GM06990 (cell line): ENCODE data around the gene ZFX.
"Not testable (repeated sequence)": the region's sequence is repeated elsewhere in the genome, so short reads cannot be mapped to it uniquely, and the experiment has no call there.

Experiments used
- DNase-seq: peaks from one replicate; pipeline ENCODE4 v3.0.0-alpha.2; 2011; ENCODE audit not compliant: insufficient read length; ENCODE audit errors: extremely low read depth
- H3K27me3 ChIP-seq: replicated peaks from 2 replicates; pipeline ENCODE4 v1.6.0; 2011; ENCODE audit warnings: low read length; ENCODE audit not compliant: control insufficient read depth, insufficient read depth
- H3K36me3 ChIP-seq: 2 replicates; pipeline ENCODE4 v1.5.1; 2011; ENCODE audit warnings: low read length; ENCODE audit not compliant: control insufficient read depth, insufficient read depth
- H3K4me3 ChIP-seq: replicated peaks from 2 replicates; pipeline ENCODE4 v1.5.1; 2011; ENCODE audit warnings: low read depth, mild to moderate bottlenecking, control low read depth, low read length
- TF ChIP-seq, protein P1 (sequence below): IDR thresholded peaks from 2 replicates; pipeline ENCODE4 v1.5.1; 2011; ENCODE audit warnings: low read length, control low read depth, mild to moderate bottlenecking, inconsistent platforms; ENCODE audit not compliant: insufficient read depth, poor library complexity, severe bottlenecking

The ZFX gene

GRCh38 chrX:24153796-24154189 lies 4.3 kb downstream of the ZFX start:
- Histone ChIP-seq H3K4me3 (no peak overlapping the region), H3K27me3 (no peaks in the 10 kb centered on the region), H3K36me3 (no peaks in the 10 kb centered on the region; the same call in 1 of the 2 replicates)
- TF ChIP-seq, protein P1, sequence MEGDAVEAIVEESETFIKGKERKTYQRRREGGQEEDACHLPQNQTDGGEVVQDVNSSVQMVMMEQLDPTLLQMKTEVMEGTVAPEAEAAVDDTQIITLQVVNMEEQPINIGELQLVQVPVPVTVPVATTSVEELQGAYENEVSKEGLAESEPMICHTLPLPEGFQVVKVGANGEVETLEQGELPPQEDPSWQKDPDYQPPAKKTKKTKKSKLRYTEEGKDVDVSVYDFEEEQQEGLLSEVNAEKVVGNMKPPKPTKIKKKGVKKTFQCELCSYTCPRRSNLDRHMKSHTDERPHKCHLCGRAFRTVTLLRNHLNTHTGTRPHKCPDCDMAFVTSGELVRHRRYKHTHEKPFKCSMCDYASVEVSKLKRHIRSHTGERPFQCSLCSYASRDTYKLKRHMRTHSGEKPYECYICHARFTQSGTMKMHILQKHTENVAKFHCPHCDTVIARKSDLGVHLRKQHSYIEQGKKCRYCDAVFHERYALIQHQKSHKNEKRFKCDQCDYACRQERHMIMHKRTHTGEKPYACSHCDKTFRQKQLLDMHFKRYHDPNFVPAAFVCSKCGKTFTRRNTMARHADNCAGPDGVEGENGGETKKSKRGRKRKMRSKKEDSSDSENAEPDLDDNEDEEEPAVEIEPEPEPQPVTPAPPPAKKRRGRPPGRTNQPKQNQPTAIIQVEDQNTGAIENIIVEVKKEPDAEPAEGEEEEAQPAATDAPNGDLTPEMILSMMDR: no peak
- DNase-seq: no peak

DNA sequence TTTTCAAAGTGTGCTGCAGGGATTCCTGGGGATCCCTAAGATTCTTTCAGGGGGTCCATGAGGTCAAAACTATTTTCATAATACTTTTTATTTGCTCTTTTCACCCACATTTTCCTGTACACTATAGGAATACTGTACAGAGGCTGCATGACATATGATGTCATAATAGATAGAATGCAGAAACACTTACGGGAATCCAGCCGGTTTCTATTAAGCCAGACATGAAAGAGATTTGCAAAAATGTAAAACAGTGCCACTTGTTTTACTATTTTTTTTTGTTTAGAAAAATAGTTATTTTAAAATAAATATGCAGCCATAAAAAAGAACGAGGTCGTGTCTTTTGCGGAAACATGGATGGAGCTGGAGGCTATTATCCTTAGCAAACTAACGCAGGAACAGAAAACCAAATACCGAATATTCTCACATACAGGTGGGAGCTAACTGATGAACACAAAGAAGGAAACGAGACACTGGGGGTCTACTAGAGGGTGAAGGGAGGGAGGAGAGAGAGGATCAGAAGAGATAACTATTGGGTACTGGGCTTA lies 5.0 kb downstream of the ZFX start:
- Histone ChIP-seq H3K4me3 (no peak overlapping the region), H3K36me3 (no peaks in the 10 kb centered on the region; the same call in 1 of the 2 replicates)

GRCh38 chrX:24155747-24156146 lies 6.2 kb downstream of the ZFX start:
- not testable (repeated sequence) for H3K4me3 ChIP-seq, H3K27me3 ChIP-seq, DNase-seq, H3K36me3 ChIP-seq

More for the DNA sequence above, 5.0 kb downstream of the ZFX start:
- no peak for DNase-seq
- H3K27me3 ChIP-seq: no peaks in the 10 kb centered on the region
- TF ChIP-seq, protein P1: no peak

DNA sequence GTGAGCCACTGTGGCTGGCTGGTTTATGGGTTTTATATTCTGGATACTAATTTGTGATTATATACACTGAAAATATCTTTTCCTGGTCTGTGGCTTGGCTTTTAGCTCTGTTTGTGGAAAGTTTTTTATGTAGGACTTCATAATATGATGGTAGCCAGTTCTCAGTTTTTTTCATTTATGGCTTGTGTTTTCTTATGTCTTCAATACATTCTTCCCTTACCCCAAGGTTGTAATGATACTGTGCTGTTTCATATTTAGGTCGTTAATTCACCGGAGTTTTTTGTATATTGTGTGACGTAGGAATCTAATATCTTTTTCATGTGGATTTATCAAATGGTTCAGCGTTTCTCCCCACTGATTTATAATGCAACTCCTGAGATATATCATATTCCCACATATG lies 6.6 kb downstream of the ZFX start:
- DNase-seq: no peak
- H3K27me3 ChIP-seq: no peaks in the 10 kb centered on the region
- H3K36me3 ChIP-seq: no peaks in the 10 kb centered on the region; the same call in 1 of the 2 replicates
- H3K4me3 ChIP-seq: no peak overlapping the region
- TF ChIP-seq, protein P1: no peak

DNA sequence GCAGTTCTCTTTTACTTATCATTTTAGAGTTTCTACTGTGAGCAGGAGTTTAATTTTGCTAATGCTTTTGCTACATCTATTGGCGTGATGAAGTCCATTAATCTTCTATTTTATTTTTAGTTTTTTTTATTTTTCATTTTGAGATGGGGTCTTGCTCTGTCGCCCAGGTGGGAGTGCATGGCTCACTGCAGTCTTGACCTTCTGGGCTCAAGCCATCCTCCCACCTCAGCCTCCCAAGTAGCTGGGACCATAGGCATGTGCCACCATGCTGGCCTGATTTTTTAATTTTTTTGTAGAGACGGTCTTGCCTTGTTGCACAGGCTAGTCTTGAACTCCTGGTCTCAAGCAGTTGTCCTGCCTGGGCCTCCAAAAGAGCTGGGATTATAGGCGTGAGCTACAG lies 9.4 kb downstream of the ZFX start:
- Histone ChIP-seq H3K4me3 (no peak overlapping the region), H3K27me3 (no peaks in the 10 kb centered on the region), H3K36me3 (no peaks in the 10 kb centered on the region)
- TF ChIP-seq, protein P1: no peak
- DNase-seq: no peak

DNA sequence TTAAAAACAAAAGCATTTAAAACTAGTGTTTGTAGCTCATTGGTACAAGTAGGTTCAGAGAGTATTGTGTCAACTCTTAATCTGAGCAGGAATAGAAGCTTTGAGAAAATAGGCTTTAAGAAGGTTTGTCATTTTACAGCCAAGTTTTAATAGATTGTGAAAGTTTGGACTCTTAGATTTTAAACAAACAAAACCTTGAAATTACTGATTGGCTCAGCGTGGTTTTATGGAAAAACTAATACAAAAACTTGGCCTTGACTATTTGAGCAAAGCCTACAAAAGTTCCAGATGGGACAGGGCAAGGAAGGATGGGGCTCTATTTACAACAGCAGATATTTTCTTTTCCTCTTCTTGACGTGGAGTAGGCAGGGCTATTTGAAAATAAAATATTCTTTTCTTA lies 16.5 kb downstream of the ZFX start:
- H3K27me3 ChIP-seq: no peaks in the 10 kb centered on the region
- no peak overlapping the region for H3K4me3 ChIP-seq
- TF ChIP-seq, protein P1: no peak
- DNase-seq: no peak
- no peaks in the 10 kb centered on the region for H3K36me3 ChIP-seq
